GDM1 (cell line): ENCODE results near the gene ARHGDIA.

Experiments
- DNase-seq: peaks from one replicate; lab custom pipeline; 2025; lab: John Stamatoyannopoulos, UW

Gene ARHGDIA

DNA sequence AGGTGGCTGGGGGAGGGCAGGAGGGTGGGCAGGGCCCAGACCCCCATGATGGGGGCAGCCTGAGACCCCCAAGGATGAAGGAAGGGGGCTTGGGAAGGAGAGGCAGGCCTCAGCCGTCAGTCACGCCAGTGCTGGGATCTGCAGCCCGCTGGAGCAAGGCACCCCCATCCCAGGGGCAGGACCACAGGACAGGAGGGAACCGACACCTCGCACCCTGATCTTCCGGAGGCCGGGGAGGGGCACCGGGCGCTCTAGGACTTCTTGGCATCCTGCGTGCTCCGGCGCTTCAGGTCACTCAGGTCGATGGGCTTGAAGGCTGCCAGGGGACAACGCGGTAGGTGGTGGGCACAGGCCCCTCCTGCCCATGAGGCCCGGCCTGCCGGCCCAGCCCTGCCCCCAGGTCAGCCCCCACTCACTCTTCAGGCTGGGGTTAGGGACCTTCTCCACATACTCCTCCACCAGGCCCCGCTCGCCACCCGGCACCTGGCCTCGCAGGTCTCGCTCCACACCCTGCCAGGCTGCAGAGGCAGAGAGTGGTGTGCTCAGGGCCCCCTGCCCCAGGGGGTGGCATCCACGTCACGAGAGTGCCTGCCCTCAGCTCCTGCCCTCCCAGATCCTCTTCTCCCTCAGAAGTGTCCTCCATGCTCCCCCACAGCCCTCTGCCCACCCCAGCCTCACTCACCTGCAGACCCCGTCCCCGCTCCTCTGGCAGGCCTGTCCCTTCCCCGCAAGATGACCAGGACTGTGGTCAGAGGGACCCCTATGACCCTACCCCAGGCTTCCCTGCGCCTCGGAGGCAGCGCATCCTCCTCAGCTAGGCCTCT, 47.9 kb downstream of the ARHGDIA start:
- DNase-seq = no peak

DNA sequence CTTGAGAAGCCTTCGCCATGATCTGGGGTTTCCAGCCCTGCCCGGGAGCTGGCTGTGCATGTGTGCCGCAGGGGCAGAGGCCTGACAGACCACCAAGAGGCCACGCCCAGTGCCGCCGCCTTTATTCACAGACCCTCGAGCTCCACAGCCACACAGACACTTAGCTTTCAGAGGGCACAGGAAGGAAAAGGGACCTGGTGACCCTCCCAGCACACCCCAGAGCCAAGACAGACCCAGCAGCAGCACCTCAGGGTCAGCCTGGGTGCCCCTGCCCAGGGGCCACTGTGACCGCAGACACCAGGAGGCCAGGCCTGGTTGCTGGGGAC, 48.9 kb downstream of the ARHGDIA start:
- no peak for DNase-seq

DNA sequence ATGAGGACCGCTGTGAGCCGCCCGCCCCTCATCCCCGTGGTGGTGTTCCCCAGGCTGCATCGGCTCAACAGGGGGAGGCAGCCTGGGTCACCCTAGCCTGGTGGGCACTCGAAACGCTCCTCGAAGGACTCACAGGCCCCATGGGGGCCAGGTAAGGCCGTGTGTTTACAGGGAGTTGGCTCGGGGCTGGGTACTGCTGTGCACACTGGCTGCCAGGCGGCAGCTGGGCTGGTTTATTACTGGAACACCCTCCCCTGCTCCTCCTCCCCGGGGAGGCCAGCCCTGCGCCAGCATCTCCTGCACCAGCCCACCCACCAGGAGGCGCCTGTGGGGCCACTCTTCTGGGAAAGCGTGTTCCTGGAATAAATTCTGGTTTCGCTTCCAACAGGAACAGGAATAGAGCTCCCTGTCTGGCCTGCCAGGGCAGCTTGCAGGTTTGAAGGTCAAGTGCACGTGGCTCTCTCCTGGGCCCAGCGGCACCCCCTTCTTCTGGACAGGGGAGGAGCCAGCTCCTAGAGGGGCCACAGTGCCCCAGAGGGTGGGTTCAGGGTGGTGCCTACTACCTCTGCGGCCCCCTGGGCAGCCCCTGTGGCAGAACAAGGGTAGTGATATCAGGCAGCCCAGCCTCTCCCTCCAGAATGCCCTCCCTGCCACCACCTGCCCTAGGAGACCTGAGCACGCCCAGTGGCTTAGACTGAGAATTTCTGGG, 49.4 kb downstream of the ARHGDIA start:
- DNase-seq = no peak

DNA sequence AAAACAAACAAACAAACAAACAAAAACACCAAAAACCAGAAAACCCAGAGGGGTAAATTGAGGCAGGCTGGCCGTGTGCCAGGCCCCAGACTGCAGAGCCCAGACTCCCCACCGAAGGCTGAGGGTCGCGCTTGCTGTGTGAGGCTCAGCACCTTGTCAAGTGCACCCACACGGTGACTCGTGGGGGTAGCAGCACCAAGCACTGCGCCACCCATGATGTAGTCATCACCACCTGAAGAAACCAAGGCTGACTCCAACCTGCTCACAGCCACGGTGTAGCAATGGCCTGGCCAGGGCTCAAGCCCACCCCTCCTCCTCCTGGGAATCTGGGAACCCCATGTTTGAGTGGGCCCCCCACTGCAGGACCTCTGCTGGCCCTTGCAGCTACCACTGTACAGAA, 50.0 kb downstream of the ARHGDIA start:
- no peak for DNase-seq

DNA sequence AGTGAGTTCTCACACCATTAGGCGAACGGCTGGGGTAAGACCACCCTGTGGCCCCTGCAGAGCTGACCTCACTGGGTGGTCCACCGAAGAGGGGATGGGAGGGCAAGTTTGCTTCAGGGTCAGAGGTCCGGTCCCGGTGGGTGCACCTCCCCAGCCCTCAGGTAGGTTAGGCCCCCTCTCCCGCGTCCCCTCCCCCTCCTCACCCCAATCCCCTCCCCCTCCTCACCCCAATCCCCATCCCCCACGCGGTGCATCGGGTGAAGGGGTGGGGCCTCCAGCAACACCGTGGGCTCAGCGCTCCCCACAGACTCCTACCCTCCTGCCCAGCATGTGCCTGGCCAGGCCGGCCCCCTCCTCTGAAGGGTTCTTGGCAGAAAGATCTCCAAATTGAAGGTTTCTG, 51.4 kb downstream of the ARHGDIA start:
- no peak for DNase-seq

DNA sequence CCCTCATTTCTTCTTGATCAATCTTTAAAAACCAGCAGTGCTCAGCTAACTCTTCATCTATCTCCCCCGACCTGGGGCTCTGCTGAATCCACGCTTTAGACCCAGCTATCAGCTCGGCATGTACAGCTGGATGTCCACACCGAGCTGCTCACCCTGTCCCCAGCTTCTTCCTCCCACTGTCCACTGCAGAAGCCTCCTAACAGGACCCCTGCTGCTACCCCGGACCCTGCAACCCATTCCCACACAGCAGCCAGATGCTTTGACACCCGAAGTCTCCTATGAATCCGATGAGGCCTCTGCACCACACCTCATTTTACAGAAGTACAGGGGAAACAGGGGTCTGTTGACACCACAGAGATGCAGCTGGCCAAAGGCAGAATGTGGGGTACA, 53.4 kb downstream of the ARHGDIA start:
- no peak for DNase-seq
